PC-9 (cell line): ENCODE measurements around the gene ARHGEF39. TPM values are rescaled to one million over a fixed set of nuclear protein-coding genes. Genes with fewer than 3 reads are reported as not detected.

Experiments used
- Bru-seq: library from RNA; stranded (reverse); fragments of 400-500 nt; gene quantifications from one replicate; lab custom pipeline; 2021; lab: Mats Ljungman, UMichigan
- BruChase-seq, 2 experiments: library from RNA; stranded (reverse); fragments of 400-500 nt; gene quantifications; one replicate each; lab custom pipeline; 2021; lab: Mats Ljungman, UMichigan
- BruUV-seq: library from RNA; stranded (reverse); fragments of 400-500 nt; replicated peaks from 2 replicates; lab custom pipeline; 2021; lab: Mats Ljungman, UMichigan
- CTCF ChIA-PET: fragments of 300-600 bp; sonication (Branson Sonifier 250); formaldehyde crosslinking; loops from one replicate; lab custom pipeline; 2022; ENCODE audit warnings: antibody characterized with exemption; lab: Charles Lee
- POLR2A ChIA-PET: fragments of 300-600 bp; sonication (Branson Sonifier 250); formaldehyde crosslinking; loops from one replicate; lab custom pipeline; 2022; ENCODE audit warnings: antibody characterized with exemption; ENCODE audit not compliant: unreplicated experiment; lab: Charles Lee
- DNase-seq, 2 experiments: peaks; one replicate each; pipeline versions ENCODE4 v3.0.0 to v3.0.0-alpha.2; 2015 to 2022; ENCODE audit warnings: mixed read lengths in 1 of 2
- H2AFZ ChIP-seq: fragments of 200-600 bp; sonication (generic); 2 replicates; pipeline ENCODE4 v1.8.1; 2017; ENCODE audit warnings: antibody characterized with exemption
- H3F3A ChIP-seq: fragments of 200-600 bp; sonication (generic); 2 replicates; pipeline ENCODE4 v1.8.1; 2017; ENCODE audit warnings: antibody characterized with exemption, mild to moderate bottlenecking, low read depth; ENCODE audit not compliant: insufficient read depth
- H3K27ac ChIP-seq: fragments of 200-600 bp; sonication (generic); 2 replicates; pipeline ENCODE4 v1.6.1; 2016; ENCODE audit warnings: mixed run types
- H3K27me3 ChIP-seq: fragments of 200-600 bp; sonication (generic); 2 replicates; pipeline ENCODE4 v1.6.1; 2016; ENCODE audit warnings: low read depth, mixed run types; ENCODE audit not compliant: insufficient read depth
- H3K36me3 ChIP-seq: fragments of 200-600 bp; sonication (generic); 2 replicates; pipeline ENCODE4 v1.6.1; 2016; ENCODE audit warnings: low read depth, mixed run types
- H3K4me1 ChIP-seq: fragments of 200-600 bp; sonication (generic); replicated peaks from 2 replicates; pipeline ENCODE4 v1.6.1; 2016; ENCODE audit warnings: mixed run types; ENCODE audit not compliant: insufficient read depth
- H3K4me2 ChIP-seq: fragments of 200-600 bp; sonication (generic); 2 replicates; pipeline ENCODE4 v1.6.1; 2017; ENCODE audit warnings: mixed run types
- H3K4me3 ChIP-seq: fragments of 200-600 bp; sonication (generic); 2 replicates; pipeline ENCODE4 v1.6.1; 2016; ENCODE audit warnings: mixed run types
- H3K79me2 ChIP-seq: fragments of 200-600 bp; sonication (generic); 2 replicates; pipeline ENCODE4 v1.6.1; 2017; ENCODE audit warnings: low read depth, mixed run types
- H3K9me2 ChIP-seq: fragments of 200-600 bp; sonication (generic); 2 replicates; pipeline ENCODE4 v1.8.1; 2017; ENCODE audit warnings: mild to moderate bottlenecking; ENCODE audit not compliant: insufficient read depth
- H3K9me3 ChIP-seq: fragments of 200-600 bp; sonication (generic); 2 replicates; pipeline ENCODE4 v1.8.1; 2016; ENCODE audit warnings: low read depth; ENCODE audit not compliant: insufficient read depth
- H4K20me1 ChIP-seq: fragments of 200-600 bp; sonication (generic); 2 replicates; pipeline ENCODE4 v1.8.1; 2017; ENCODE audit not compliant: insufficient read depth
- CTCF ChIP-seq: fragments of 200-600 bp; sonication (generic); conservative IDR thresholded peaks from 2 replicates; pipeline ENCODE4 v1.6.1; 2017; ENCODE audit warnings: mixed run types, antibody characterized with exemption, mild to moderate bottlenecking, moderate library complexity
- EZH2 ChIP-seq: fragments of 200-600 bp; sonication (generic); IDR thresholded peaks from 2 replicates; pipeline ENCODE4 v1.8.0; 2017; ENCODE audit warnings: antibody characterized with exemption, low read depth
- intact Hi-C: fragments of 100-400 bp; cut with micrococcal nuclease; formaldehyde crosslinking; loops from one replicate; pipeline ENCODE4 v1.10.0; 2022; ENCODE audit not compliant: unreplicated experiment
- long read RNA-seq: library from polyadenylated mRNA; stranded (forward); transcript quantifications from one replicate; pipeline ENCODE4 v2.0.0, GENCODE V29; 2022
- total RNA-seq: library from RNA; stranded (reverse); gene quantifications from 2 replicates; pipeline ENCODE4 v1.2.3, GENCODE V29; 2021

The ARHGEF39 gene
- total RNA-seq (13.5 and 15.6 TPM in 2 replicates), Bru-seq, nascent RNA (percentile 62 among the genes with signal in this experiment), BruChase-seq, experiment 1, labeled RNA remaining after a 2-hour chase (percentile 48 among the genes with signal in this experiment), BruChase-seq, experiment 2, labeled RNA remaining after a 6-hour chase (percentile 56 among the genes with signal in this experiment)
- long read RNA-seq, transcript ARHGEF39-201 (9 exons, 3,769 nt) = major isoform, 11 of 33 reads
- long read RNA-seq, partial matches to known transcripts = 4 of 33 reads
- long read RNA-seq, other reads (novel, unspliced or antisense) = 18 of 33 reads

- POLR2A ChIA-PET = interaction anchor here (0.7 kb wide), 2 partner anchors 18 to 65 kb away, joined by 3 read pairs; no protein-coding TSS in a partner anchor
- H4K20me1 ChIP-seq = no peaks in the 10 kb centered on the region
- H3K27ac ChIP-seq = no peak within 1 kb of the TSS
- H3K9me2 ChIP-seq = no peaks in the 10 kb centered on the region
- H3K27me3 ChIP-seq = no peaks in the 10 kb centered on the region
- TF ChIP-seq EZH2 (no peak), CTCF (no peak)
- peak; percentile 70 to 84 for DNase-seq
- H3F3A ChIP-seq = peaks cover 7% of the 10 kb centered on the region; the same call in 1 of the 2 replicates
- no peaks in the 10 kb centered on the region for H3K36me3 ChIP-seq
- intact Hi-C loops = no loop called here
- CTCF ChIA-PET = interaction anchor here (0.5 to 2.0 kb wide), 5 partner anchors 32 to 168 kb away, joined by 3 to 8 read pairs (median 3); no protein-coding TSS in a partner anchor
- H2AFZ ChIP-seq = peak within 1 kb of the TSS; percentile 86
- H3K4me1 ChIP-seq = peaks cover 16% of the 10 kb centered on the region
- H3K9me3 ChIP-seq = no peaks in the 10 kb centered on the region
- 0 out of 2 replicates have a peak, but pooled peaks cover 16% of the 10 kb centered on the region for H3K79me2 ChIP-seq
- TSS peak; percentile 38 for BruUV-seq
- H3K4me2 ChIP-seq = peak within 1 kb of the TSS; percentile 85
- H3K4me3 ChIP-seq = peak within 1 kb of the TSS; percentile 81
Measured at GRCh38 chr9:35664531-35665470, at the start of gene ARHGEF39. ARHGEF39 (minus strand) TSS chr9:35665195; CDS start chr9:35665169, 26 bp downstream.

GRCh38 chr9:35714123-35714522, 49.1 kb upstream of the ARHGEF39 start:
- TF ChIP-seq EZH2 = no peak
- no peak for TF ChIP-seq CTCF
- H3K4me3 ChIP-seq = no peak overlapping the region
- peaks cover 19% of the 10 kb centered on the region for H3F3A ChIP-seq
- no peaks in the 10 kb centered on the region for H3K9me2 ChIP-seq
- no peaks in the 10 kb centered on the region for H3K9me3 ChIP-seq
- peaks cover 21% of the 10 kb centered on the region for H3K4me1 ChIP-seq
- H3K79me2 ChIP-seq = no peaks in the 10 kb centered on the region
- ChIA-PET CTCF (interaction anchor here (0.6 to 0.7 kb wide), 2 partner anchors 14 to 1069 kb away, joined by 3 to 4 read pairs; no protein-coding TSS in a partner anchor), POLR2A (no interaction called here)
- intact Hi-C loops = no loop called here
- DNase-seq = no peak
- no peaks in the 10 kb centered on the region for H3K27me3 ChIP-seq
- H4K20me1 ChIP-seq = no peaks in the 10 kb centered on the region
- peaks cover 4% of the 10 kb centered on the region; the same call in 1 of the 2 replicates for H3K36me3 ChIP-seq
- H3K27ac ChIP-seq = no peak overlapping the region
- BruUV-seq = no TSS peak
- no peak overlapping the region for H3K4me2 ChIP-seq
- H2AFZ ChIP-seq = no peak overlapping the region

GRCh38 chr9:35713578-35713977, 48.6 kb upstream of the ARHGEF39 start:
- Histone ChIP-seq H3K4me3 (no peak overlapping the region), H3K9me2 (no peaks in the 10 kb centered on the region), H3K4me2 (no peak overlapping the region), H2AFZ (no peak overlapping the region), H4K20me1 (no peaks in the 10 kb centered on the region), H3K79me2 (no peaks in the 10 kb centered on the region), H3K36me3 (peaks cover 4% of the 10 kb centered on the region; the same call in 1 of the 2 replicates), H3K27me3 (no peaks in the 10 kb centered on the region), H3K27ac (no peak overlapping the region), H3K9me3 (no peaks in the 10 kb centered on the region), H3K4me1 (peaks cover 21% of the 10 kb centered on the region), H3F3A (peaks cover 19% of the 10 kb centered on the region)
- BruUV-seq = no TSS peak
- ChIA-PET CTCF (interaction anchor here (0.7 kb wide), 1 partner anchor 15 kb away, joined by 4 read pairs; no protein-coding TSS in a partner anchor), POLR2A (no interaction called here)
- DNase-seq = no peak
- TF ChIP-seq CTCF (no peak), EZH2 (no peak)
- intact Hi-C loops = no loop called here
